ENCODE data around the gene LUC7L3.
A peak's percentile ranks its signal among the peaks of the same experiment; 100 is the strongest.
"Not testable (repeated sequence)": the region's sequence is repeated elsewhere in the genome, so short reads cannot be mapped to it uniquely, and the experiment has no call there.

Gene LUC7L3

GRCh38 chr17:50799582-50799981 is 80.2 kb downstream of the LUC7L3 start:
- no peak for TF ChIP-seq CTCF (IDR thresholded peaks at IDR 0.05; ENCODE audit: low read depth, low read length)
- Histone ChIP-seq H3K4me3 (ENCODE audit: low read depth, low read length) (no peak overlapping the region), H3K27ac (peak overlapping the region; percentile 95), H3K36me3 (no peaks in the 10 kb centered on the region), H3K9me3 (ENCODE audit: severe bottlenecking) (no peaks in the 10 kb centered on the region), H3K27me3 (ENCODE audit: insufficient read depth, low read depth, severe bottlenecking) (no peaks in the 10 kb centered on the region)
- peak; percentile 87 for DNase-seq

- Histone ChIP-seq H3K9me3 (ENCODE audit: severe bottlenecking) (no peaks in the 10 kb centered on the region), H3K27ac (peak overlapping the region; percentile 95), H3K4me3 (ENCODE audit: low read depth, low read length) (no peak overlapping the region), H3K36me3 (no peaks in the 10 kb centered on the region), H3K27me3 (ENCODE audit: insufficient read depth, low read depth, severe bottlenecking) (no peaks in the 10 kb centered on the region)
- DNase-seq: peak; percentile 93
- TF ChIP-seq CTCF (IDR thresholded peaks at IDR 0.05; ENCODE audit: low read depth, low read length): no peak
Measured at GRCh38 chr17:50800196-50800700, 80.8 kb downstream of the LUC7L3 start.

- peak overlapping the region; percentile 95 for H3K27ac ChIP-seq
Measured at GRCh38 chr17:50802609-50803571, 83.5 kb downstream of the LUC7L3 start.

GRCh38 chr17:50803676-50804075 is 84.3 kb downstream of the LUC7L3 start:
- Histone ChIP-seq H3K9me3 (ENCODE audit: severe bottlenecking) (no peaks in the 10 kb centered on the region), H3K27ac (peak overlapping the region; percentile 14; the same call in 1 of the 2 replicates), H3K4me3 (ENCODE audit: low read depth, low read length) (no peak overlapping the region), H3K36me3 (no peaks in the 10 kb centered on the region), H3K27me3 (ENCODE audit: insufficient read depth, low read depth, severe bottlenecking) (no peaks in the 10 kb centered on the region)
- DNase-seq: no peak
- TF ChIP-seq CTCF (IDR thresholded peaks at IDR 0.05; ENCODE audit: low read depth, low read length): no peak

More at GRCh38 chr17:50802609-50803571, 83.5 kb downstream of the LUC7L3 start:
- Histone ChIP-seq H3K9me3 (ENCODE audit: severe bottlenecking) (no peaks in the 10 kb centered on the region), H3K4me3 (ENCODE audit: low read depth, low read length) (no peak overlapping the region), H3K36me3 (no peaks in the 10 kb centered on the region), H3K27me3 (ENCODE audit: insufficient read depth, low read depth, severe bottlenecking) (no peaks in the 10 kb centered on the region)
- no peak for DNase-seq
- no peak for TF ChIP-seq CTCF (IDR thresholded peaks at IDR 0.05; ENCODE audit: low read depth, low read length)

GRCh38 chr17:50804749-50805475 is 85.5 kb downstream of the LUC7L3 start:
- H3K4me3 ChIP-seq (ENCODE audit: low read depth, low read length); DNase-seq; H3K27me3 ChIP-seq (ENCODE audit: insufficient read depth, low read depth, severe bottlenecking); H3K27ac ChIP-seq; H3K36me3 ChIP-seq; H3K9me3 ChIP-seq (ENCODE audit: severe bottlenecking): not testable (repeated sequence)

- TF ChIP-seq CTCF (IDR thresholded peaks at IDR 0.05; ENCODE audit: low read depth, low read length): no peak
- Histone ChIP-seq H3K4me3 (ENCODE audit: low read depth, low read length) (no peak overlapping the region), H3K27ac (no peak overlapping the region), H3K27me3 (ENCODE audit: insufficient read depth, low read depth, severe bottlenecking) (no peaks in the 10 kb centered on the region), H3K36me3 (no peaks in the 10 kb centered on the region), H3K9me3 (ENCODE audit: severe bottlenecking) (no peaks in the 10 kb centered on the region)
- no peak for DNase-seq
Measured at GRCh38 chr17:50805486-50805885, 86.1 kb downstream of the LUC7L3 start.
